NCI-H146 treated with DMSO at 0.1 percent for 48 hours (cell line): Measurements from ENCODE around the gene PSIP1.
A peak's percentile ranks its signal among the peaks of the same experiment; 100 is the strongest.
"Not testable (repeated sequence)": the region's sequence is repeated elsewhere in the genome, so short reads cannot be mapped to it uniquely, and the experiment has no call there.

Experiments
- DNase-seq: peaks from one replicate; lab custom pipeline; 2025; ENCODE audit not compliant: unreplicated experiment; lab: John Stamatoyannopoulos, UW

Gene PSIP1

DNA sequence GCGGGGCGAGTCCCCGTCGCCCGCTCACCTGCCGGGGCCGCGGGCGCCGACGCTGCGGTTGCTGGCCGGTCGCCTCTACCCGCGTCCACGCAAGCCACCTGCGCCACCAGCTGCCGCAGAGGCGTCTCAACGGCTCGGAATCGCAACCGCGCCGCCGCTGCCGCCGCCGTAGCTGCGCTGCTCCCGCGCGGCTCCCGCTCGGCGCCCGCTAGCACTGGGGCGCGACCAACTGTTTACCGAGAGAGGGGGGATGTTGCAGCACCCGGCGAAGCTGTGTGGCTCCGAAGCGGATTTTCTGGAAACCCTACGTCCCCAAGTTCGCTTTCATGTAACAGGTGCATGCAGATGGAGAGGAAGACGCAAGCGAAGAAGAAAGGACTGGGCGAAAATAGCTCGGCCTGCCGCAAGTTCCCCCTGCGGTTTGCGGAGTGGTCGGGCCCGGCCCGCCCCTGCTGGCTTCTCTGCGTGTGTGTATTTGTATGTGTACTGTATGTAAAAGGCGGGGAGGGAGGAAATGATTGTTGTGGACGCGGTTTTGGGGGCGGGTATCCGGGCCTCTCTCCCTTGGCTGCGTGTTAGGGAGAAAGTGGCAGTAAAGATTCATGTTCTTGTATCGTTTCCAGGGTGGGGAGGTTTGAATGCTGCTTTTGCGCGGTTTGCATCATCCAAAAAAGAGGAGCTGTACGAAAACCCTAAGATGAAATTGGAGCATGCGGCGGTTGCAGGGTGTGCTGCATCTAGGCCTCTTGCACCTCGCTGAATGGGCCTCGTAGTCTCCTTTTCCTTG lies at the start of gene PSIP1:
Gene PSIP1 (minus strand): TSS at position 182 of the 787 bp plus-strand sequence. CDS start 782 bp downstream, outside the sequence.
- DNase-seq: peak; percentile 91

DNA sequence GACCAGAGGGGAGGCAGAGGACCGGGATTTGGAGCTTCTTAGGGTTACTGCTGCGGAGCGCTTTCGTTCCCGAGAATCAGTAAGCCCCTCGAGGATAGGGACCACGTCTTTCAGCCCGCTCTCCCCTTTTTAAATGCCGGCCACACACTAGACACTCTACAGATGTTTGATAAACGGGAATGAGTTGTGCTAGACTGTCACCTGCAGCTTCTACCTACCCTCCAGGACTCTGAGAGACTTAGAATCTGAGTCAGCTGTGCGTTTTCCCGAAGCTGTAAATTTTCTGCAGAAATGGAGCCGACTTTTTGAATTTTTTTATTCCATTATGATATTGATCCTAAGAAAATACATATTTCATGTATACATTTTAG lies 42.7 kb upstream of the PSIP1 start:
- peak; percentile 83 for DNase-seq

DNA sequence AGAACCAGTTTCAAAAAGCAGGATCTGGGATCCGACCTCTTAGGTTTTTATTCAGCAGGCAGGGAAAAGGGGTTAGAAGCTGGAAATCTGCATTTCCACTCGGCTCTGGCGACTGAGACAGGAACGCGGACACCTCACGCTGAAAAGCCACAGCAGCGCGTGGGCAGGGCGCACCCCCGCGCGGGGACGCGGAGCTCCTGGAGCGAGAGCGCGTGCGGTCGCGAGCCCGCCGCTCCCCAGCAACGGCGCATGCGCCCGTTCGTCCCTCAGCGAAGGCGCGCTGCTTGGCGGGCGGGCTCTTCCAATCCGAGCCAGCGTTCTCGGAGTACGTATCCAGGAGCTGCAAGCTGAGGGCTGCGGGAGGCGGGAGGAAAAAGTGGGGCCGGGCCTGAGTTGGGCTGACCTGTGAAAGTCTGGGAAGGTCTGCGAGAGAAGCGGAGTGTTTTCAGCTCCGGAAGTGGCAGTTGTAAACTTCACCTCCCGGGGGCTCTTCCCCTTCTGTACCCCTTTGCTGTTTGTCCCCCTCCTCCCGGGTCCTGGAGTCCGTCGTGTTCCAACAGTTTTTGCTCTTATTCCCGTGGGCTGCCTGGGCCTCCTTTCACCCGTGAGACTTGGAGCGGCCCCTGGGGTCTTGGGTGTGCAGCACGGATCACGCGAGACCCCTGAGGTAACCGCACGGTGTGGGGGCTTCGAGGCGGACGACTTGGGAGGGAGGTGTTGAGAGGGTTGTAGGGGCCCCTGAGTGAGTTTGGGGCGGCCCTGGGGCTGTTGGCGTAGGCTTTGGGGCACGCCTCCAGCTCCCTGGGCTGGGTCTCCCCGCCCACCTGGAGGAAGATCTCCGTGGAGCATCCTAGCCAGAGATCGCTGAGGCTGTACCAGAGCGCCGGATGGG lies 42.1 kb upstream of the PSIP1 start, which contains the start of gene CCDC171:
Gene CCDC171 (plus strand): TSS at position 408 of the 892 bp plus-strand sequence. CDS start 11,046 bp downstream, outside the sequence.
- peak; percentile 96 for DNase-seq

DNA sequence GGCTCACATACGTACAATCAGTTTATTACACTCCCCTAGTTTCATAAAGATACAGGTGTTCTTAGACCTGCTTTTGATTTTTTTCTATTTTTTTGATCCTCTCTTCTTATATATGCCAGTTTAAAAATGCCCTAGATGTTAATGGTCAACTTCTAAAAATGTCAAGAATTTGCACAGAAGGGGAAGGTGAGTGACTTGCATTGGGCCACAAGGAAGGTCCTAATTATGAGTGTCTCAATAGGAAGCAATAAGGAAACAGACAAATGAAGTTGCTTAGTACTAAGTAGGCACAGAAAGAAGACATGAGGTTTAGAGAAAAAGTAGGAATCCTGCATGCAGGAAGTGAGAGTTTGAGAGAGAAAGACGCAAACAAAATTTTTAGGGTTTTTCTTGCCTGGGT lies 38.8 kb upstream of the PSIP1 start:
- DNase-seq: no peak

DNA sequence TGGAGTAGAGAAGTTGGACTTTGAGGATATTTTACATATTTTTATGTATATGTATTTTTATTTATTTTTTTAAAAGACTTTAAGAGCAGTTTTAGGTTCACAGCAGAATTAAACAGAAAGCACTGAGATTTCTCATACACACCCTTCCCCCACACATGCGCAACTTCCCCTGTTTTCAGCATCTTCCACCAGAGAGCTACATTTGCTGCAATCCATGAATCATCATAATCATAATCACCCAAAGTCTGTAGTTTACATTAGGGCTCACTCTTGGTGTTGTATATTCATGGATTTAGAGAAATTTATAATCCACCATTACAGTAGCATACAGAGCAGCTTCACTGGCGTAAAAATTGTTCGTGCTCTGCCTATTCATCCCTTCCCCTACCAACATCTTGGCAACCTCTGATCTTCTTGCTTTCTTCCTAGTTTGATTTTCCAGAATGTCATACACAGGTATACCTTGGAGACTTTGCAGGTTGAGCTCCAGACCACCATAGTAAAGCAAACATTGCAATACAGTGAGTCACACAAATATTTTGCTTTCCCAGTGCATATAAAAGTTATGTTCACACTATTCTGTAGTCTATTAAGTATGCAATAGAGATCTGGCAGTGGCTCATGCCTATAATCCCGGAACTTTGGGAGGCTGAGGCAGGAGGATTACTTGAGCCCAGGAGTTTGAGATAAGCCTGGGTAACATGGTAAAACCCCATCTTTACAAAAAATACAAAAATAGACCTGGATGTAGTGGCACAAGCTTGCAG lies 32.5 kb upstream of the PSIP1 start:
- no peak for DNase-seq

DNA sequence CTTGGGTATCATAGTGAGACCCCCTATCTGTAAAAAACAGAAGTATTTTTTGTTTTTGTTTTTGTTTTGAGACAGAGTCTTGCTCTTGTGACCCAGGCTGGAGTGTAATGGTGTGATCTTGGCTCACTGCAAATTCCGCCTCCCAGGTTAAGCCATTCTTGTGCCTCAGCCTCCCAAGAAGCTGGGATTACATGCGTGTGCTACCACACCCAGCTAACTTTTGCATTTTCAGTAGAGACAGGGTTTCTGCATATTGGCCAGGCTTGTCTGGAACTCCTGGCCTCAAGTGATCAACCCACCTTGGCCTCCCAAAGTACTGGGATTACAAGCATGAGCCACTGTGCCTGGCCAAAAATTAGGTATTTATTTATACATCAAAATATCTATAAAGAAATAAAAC lies 31.9 kb upstream of the PSIP1 start:
- no peak for DNase-seq

DNA sequence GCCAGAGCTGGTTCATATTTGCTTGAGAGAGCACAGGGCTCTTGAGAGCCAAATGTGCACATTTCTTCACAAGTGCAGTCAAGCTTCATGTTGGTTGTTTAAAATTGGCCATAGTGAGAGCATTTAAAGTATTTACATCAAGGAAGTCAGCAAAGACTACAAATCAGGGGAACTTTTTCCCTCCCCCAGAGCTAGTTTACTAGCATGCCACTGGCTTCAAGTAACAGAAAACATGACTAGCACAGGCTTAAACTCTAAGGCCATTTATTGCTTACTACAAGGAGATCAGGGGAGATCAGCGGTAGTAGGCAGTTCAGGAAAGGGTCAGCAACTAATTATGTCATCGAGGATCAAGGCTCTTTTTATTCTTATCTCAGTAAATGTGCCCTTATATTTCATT lies 31.1 kb upstream of the PSIP1 start:
- no peak for DNase-seq

DNA sequence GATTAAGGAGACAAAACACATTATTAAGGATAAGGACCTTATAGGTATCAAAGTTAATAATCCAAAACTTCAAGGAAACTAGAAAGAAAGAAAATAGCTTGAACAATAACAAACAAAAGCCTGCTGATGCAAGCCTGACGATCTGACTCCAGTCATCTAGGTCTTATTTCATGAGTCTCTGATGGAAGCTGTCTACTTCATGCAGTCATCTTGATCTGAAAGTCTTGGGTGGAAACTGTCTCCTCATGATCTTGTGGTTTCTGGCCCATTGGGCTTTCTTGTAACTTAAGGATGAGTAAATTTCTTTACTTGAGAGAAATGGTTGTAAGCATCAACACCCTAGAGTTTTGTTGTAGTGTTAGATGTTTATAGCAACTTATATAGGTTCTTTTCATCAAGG lies 20.6 kb upstream of the PSIP1 start:
- no peak for DNase-seq

DNA sequence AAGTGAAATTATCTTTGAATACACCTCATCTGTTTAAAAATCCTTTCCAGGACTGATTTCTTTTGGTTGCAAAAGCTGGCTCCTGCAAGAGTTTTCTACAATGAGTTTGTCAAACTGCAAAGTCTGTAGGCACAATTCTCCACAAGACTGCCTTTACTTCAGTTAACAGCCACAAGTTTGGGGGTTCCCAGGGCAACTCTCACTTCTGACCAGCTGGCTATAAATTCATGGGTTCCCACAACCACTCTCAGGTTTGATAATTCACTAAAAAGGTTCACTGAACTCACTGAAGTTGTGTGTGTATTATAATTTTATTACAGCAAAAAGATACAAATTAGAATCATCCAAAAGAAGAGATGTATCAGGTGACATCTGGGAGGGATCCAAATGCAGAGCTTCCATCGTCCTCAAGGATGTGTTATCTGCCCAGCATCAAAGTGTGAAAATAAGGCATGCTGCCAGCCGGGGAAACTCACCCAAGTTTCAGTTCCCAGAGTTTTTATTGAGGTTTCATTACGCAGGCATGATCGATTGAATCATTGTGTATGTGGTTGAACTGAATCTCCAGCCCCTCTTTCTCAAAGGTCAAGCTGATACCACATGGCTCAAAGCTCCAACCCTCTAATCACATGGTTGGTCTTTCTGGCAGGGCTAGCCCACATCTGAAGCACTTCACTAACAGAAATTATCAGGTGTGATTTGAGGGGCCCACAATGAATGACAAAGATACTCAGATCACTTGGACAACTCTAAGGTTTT lies 19.0 kb upstream of the PSIP1 start:
- no peak for DNase-seq

DNA sequence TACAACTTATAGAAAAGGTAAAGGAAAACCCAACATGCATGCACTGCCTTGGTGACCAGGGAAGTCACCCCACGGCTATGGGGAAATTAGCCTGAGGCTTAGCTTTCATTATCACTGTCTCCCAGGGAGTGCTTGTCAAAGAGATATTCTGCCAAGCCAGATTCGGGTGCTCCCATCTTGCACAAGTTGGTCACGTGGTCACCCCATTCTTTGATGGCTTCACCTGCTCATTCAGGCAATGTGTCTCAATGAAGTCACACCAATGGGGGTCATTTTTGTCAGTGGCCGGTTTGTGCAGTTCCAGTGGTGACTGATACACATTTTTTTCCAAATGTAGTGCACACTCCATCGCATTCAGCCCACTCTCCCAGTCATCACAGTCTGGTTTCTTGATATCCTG lies 16.3 kb upstream of the PSIP1 start:
- not testable (repeated sequence) for DNase-seq

DNA sequence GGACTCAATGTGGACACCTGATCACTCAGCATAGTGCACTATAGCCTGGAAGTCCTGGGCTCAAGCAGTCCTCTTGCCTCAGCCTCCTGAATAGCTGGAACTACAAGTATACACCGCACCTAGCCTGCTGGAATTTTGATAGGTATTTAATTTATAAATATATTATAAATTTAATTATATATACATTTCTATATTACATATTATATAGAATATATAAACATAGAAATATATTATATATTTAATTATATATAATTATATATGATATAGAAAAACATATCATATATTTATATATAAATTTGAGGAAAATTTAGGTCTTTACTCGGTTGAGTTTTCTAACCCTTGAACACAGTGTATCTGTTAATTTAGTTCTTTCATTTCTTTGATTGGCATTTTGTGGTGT lies 15.2 kb upstream of the PSIP1 start:
- no peak for DNase-seq

DNA sequence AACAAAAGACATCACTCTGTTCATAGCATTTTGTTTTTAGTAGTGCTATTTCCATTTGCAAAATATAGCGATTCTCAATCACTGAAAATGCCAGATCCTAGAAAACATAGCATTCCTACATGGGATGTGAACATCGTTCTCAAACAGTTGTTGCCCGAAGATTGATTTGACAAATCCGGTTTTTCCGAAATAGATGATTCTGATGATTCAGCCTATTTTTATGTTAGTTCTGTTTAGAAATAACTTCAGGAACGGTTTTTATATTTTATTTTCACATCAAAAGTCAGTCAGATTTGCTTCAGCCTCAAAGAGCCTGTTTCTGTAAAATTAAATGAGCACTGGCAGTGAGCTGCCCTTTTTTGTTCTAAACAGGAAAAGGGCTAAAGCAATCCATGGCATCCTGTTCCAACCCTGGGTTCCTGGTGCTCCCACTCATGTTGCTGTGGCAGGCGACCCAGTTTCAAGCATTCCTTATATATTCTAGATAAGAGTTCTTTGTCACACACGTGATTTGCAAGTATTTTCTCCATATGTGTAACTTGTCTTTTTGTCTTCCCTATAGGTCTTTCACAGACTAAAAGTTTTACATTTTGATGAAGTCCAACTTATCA lies 14.2 kb upstream of the PSIP1 start:
- no peak for DNase-seq

DNA sequence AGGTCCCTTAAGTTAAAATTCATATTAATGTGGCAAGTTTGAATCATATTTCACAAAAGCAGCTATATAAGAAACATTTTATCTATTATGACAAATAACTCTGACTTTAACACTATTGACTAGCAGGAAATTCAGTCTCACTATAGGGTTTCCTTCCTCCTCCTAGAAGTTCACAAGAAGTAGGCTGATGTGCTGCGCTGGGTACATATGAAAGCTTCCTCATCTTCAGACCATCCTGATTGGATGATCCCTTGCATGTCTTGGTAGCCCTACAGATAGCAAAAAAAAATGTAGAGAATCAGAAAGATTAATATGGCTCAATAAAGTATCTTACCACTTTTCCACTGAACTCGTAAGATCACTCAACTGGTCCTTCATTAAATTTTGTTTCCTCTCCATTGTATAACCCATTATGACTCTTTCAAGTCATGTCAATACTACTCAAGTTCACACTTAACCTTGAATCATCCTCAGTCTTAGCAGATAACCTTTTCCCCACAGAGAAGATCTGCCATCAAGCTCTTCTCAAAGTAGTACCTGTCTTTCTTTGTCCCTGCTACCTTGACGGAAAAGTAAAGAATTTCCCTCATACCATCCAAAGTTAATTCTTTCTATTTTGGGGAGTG lies 11.5 kb upstream of the PSIP1 start:
- no peak for DNase-seq

DNA sequence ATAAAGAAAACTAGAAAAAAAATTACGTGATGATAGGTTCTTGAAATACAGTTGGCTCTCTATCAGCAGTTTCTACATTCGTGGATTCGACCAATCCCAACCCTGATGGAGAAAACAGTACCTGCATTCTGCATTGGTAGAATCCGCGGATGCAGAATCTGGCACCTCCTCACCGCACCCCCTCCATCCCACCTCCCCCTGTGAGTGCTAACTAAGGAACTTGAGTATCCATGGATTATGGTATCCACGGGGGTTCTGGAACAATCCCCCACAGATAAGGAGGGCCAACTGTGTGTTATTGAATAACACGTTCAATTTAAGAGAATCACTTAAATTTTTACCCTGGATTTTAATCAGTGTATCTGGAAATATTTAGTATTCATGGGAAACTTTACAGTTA lies 10.5 kb upstream of the PSIP1 start:
- no peak for DNase-seq

DNA sequence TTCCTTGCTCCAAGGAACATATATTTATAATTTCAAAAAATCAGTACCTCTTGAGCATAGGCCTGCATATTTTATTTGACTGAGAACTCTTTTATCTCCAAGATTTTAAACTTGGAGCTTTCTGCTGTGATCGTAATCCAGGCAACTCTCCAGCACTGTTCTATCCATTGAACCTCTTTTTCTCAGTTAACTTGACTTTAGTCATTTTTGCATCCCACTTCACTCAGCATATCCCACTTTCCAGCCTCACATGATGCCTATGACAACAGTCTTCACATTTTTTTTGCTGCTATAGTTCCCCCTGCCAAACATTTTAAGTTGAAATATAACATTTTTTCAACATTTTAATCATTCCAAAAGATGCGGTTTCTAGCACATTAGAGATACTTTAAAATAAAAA lies 9.1 kb upstream of the PSIP1 start:
- no peak for DNase-seq

DNA sequence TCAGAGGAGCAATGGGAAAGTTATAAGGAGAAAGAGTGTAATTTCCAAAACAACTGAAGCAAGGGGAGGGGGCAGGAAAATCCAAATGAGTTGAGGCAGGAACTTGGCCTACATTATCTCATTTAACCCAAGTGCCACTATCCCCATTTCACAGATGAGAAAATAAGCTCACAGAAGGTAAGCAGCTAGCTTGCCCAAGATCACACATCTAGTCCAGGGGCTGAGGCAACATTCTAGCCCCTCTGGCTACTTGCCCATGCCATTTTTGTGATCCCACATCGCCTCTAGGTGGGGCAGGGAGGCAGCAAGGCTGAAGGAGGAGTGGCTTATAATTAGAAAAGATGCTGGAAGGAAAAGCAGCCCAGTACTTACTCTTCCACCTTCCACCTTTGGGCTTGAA lies 2.6 kb upstream of the PSIP1 start:
- peak; percentile 10 for DNase-seq

DNA sequence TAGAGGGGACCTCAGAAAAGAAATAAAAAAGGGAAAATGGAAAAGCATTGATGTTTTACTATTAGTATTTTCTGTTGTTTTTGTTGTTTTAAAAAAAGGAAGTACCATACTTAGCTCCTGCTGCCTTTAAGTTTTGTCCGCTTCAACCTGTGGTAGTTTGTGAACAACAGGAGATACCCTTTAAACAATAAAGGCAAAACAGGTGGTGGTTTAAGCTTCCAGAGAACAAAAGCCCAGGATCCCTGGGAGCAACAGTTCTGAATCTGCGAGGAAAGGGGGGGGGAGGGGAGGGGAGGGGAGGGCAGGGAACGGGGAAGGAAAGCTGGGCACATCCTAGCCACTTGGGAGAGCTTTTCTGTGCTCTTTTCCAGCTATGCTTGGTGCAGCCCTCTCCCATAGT lies 2.1 kb upstream of the PSIP1 start:
- no peak for DNase-seq

DNA sequence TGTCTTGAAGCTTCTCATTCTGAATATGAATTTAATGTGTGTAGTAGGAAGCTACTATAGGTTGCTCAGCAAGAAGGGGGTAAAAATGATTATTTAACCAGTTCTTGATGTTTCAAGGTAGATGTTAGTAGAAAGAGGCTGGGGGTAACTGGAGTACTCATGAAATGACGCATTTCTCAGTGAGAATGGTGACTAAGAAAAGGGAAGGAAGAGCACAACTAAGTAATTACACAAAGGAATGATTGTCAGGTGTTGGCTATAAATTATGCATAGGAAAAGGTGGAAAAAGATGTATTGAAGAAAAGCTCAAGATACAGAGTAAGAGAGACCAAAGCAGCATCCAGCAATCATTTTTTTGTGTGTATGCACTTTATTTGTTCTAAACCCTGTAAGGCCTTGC lies 1.4 kb upstream of the PSIP1 start:
- DNase-seq: no peak

DNA sequence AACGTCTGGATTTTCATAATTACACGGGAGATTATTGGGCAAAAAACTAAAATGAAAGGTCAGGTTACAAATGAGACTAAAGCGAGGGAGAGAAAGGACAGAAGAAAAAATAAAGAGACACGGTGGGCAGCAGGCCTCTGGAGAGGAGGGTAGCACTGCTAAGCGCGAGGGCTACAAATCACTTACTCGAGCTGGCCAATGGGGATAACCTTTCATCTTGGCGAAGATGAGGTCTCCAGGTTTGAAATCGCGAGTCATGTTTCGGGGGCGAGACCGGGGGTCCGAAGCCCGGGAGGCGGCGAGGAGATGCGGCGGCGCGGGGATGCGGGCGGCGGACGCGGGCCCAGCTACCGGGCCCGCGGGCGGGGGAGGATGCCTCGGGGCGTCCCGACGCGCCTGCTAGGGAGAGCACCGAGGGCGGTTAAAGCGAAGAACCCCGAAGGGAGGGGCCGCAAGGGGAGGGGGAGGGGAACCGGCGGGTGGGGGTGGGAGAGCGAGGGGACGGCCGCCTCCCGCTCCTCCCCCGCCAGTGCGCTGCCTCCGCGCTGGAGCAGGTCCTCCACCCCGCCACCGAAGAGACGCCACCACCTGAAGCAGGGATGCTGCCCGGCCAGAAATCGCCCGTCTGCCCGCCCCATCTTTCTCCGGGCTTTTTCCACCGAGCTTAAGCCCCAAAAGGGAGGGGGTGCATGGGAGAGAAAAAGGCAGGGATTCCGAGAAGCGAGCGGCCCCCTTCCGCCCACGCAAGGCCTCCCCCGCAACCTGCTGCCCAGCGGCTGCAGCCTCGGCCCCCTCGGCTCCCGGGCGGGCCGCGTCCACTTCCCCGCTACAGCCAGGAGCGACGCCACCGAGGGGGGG lies 610 bp downstream of the PSIP1 start:
- DNase-seq: peak; percentile 43
